Measurements from ENCODE around the gene ARSB.

The ARSB gene

GRCh38 chr5:78816143-78816765 lies 168.9 kb downstream of the ARSB start:
- H3K4me1 Mint-ChIP-seq, result peaks cover 6% of the 10 kb centered on the region
- no peaks in the 10 kb centered on the region for H3K9me3 Mint-ChIP-seq
- H3K4me3 Mint-ChIP-seq, result no peak overlapping the region
- H3K27ac Mint-ChIP-seq, result no peak overlapping the region
- H3K36me3 Mint-ChIP-seq, result peaks cover 21% of the 10 kb centered on the region
- DNase-seq (ENCODE audit: low spot score in 2 of 2), result no peak
- H3K27me3 Mint-ChIP-seq, result no peaks in the 10 kb centered on the region
- no peak for ATAC-seq (ENCODE audit: low read depth)

GRCh38 chr5:78813906-78814530 lies 171.1 kb downstream of the ARSB start:
- Mint-ChIP-seq H3K27me3 (no peaks in the 10 kb centered on the region), H3K27ac (no peak overlapping the region), H3K36me3 (peaks cover 18% of the 10 kb centered on the region), H3K4me1 (peaks cover 6% of the 10 kb centered on the region), H3K4me3 (no peak overlapping the region), H3K9me3 (no peaks in the 10 kb centered on the region)
- no peak for DNase-seq (ENCODE audit: low spot score in 2 of 2)
- ATAC-seq (ENCODE audit: low read depth), result no peak

- ATAC-seq (ENCODE audit: low read depth) (no peak), DNase-seq (ENCODE audit: low spot score in 2 of 2) (no peak)
- Mint-ChIP-seq H3K9me3 (no peaks in the 10 kb centered on the region), H3K4me1 (peaks cover 6% of the 10 kb centered on the region), H3K36me3 (peaks cover 17% of the 10 kb centered on the region), H3K4me3 (no peak overlapping the region), H3K27ac (no peak overlapping the region), H3K27me3 (no peaks in the 10 kb centered on the region)
Measured at GRCh38 chr5:78813286-78813685, 171.8 kb downstream of the ARSB start.

GRCh38 chr5:78811866-78812265 lies 173.2 kb downstream of the ARSB start:
- ATAC-seq (ENCODE audit: low read depth) (no peak), DNase-seq (ENCODE audit: low spot score in 2 of 2) (no peak)
- no peaks in the 10 kb centered on the region for H3K9me3 Mint-ChIP-seq
- H3K4me3 Mint-ChIP-seq, result no peak overlapping the region
- no peaks in the 10 kb centered on the region for H3K27me3 Mint-ChIP-seq
- H3K4me1 Mint-ChIP-seq, result peaks cover 6% of the 10 kb centered on the region
- no peak overlapping the region for H3K27ac Mint-ChIP-seq
- H3K36me3 Mint-ChIP-seq, result peaks cover 12% of the 10 kb centered on the region

- Mint-ChIP-seq H3K4me1 (peaks cover 6% of the 10 kb centered on the region), H3K27me3 (no peaks in the 10 kb centered on the region), H3K27ac (no peak overlapping the region), H3K4me3 (no peak overlapping the region), H3K9me3 (no peaks in the 10 kb centered on the region), H3K36me3 (peaks cover 7% of the 10 kb centered on the region)
- ATAC-seq (ENCODE audit: low read depth) (no peak), DNase-seq (ENCODE audit: low spot score in 2 of 2) (no peak)
Measured at GRCh38 chr5:78811121-78811817, 173.8 kb downstream of the ARSB start.

GRCh38 chr5:78810098-78810920 lies 174.8 kb downstream of the ARSB start:
- no peak overlapping the region for H3K4me3 Mint-ChIP-seq
- no peak for DNase-seq (ENCODE audit: low spot score in 2 of 2)
- no peak overlapping the region for H3K27ac Mint-ChIP-seq
- H3K9me3 Mint-ChIP-seq, result no peaks in the 10 kb centered on the region
- H3K36me3 Mint-ChIP-seq, result peaks cover 7% of the 10 kb centered on the region
- no peaks in the 10 kb centered on the region for H3K27me3 Mint-ChIP-seq
- no peak for ATAC-seq (ENCODE audit: low read depth)
- H3K4me1 Mint-ChIP-seq, result peaks cover 6% of the 10 kb centered on the region

- no peak overlapping the region for H3K4me3 Mint-ChIP-seq
- no peaks in the 10 kb centered on the region for H3K9me3 Mint-ChIP-seq
- no peak overlapping the region for H3K27ac Mint-ChIP-seq
- H3K36me3 Mint-ChIP-seq, result peaks cover 3% of the 10 kb centered on the region
- peaks cover 5% of the 10 kb centered on the region for H3K4me1 Mint-ChIP-seq
- ATAC-seq (ENCODE audit: low read depth) (no peak), DNase-seq (ENCODE audit: low spot score in 2 of 2) (no peak)
- H3K27me3 Mint-ChIP-seq, result no peaks in the 10 kb centered on the region
Measured at GRCh38 chr5:78809444-78809843, 175.7 kb downstream of the ARSB start.

- Mint-ChIP-seq H3K9me3 (no peaks in the 10 kb centered on the region), H3K27ac (no peak overlapping the region), H3K36me3 (peaks cover 6% of the 10 kb centered on the region), H3K27me3 (no peaks in the 10 kb centered on the region), H3K4me1 (peaks cover 6% of the 10 kb centered on the region), H3K4me3 (no peak overlapping the region)
- DNase-seq (ENCODE audit: low spot score in 2 of 2), result no peak
- ATAC-seq (ENCODE audit: low read depth), result no peak
Measured at GRCh38 chr5:78808818-78809217, 176.3 kb downstream of the ARSB start.

GRCh38 chr5:78808380-78808779 lies 176.7 kb downstream of the ARSB start:
- Mint-ChIP-seq H3K4me3 (no peak overlapping the region), H3K27me3 (no peaks in the 10 kb centered on the region), H3K9me3 (no peaks in the 10 kb centered on the region), H3K27ac (no peak overlapping the region), H3K4me1 (peaks cover 6% of the 10 kb centered on the region), H3K36me3 (peaks cover 7% of the 10 kb centered on the region)
- ATAC-seq (ENCODE audit: low read depth), result no peak
- no peak for DNase-seq (ENCODE audit: low spot score in 2 of 2)

GRCh38 chr5:78806544-78806943 lies 178.6 kb downstream of the ARSB start:
- H3K27ac Mint-ChIP-seq, result no peak overlapping the region
- no peak for ATAC-seq (ENCODE audit: low read depth)
- H3K4me1 Mint-ChIP-seq, result peaks cover 6% of the 10 kb centered on the region
- DNase-seq (ENCODE audit: low spot score in 2 of 2), result no peak
- H3K36me3 Mint-ChIP-seq, result peaks cover 9% of the 10 kb centered on the region
- peaks cover 3% of the 10 kb centered on the region for H3K9me3 Mint-ChIP-seq
- H3K4me3 Mint-ChIP-seq, result no peak overlapping the region
- no peaks in the 10 kb centered on the region for H3K27me3 Mint-ChIP-seq

GRCh38 chr5:78805474-78806124 lies 179.5 kb downstream of the ARSB start:
- Mint-ChIP-seq H3K27ac (peak overlapping the region; percentile 53), H3K9me3 (peaks cover 8% of the 10 kb centered on the region), H3K36me3 (peaks cover 18% of the 10 kb centered on the region), H3K4me1 (peaks cover 6% of the 10 kb centered on the region), H3K27me3 (no peaks in the 10 kb centered on the region), H3K4me3 (no peak overlapping the region)
- no peak for ATAC-seq (ENCODE audit: low read depth)
- DNase-seq (ENCODE audit: low spot score in 2 of 2), result no peak

- Mint-ChIP-seq H3K36me3 (peaks cover 20% of the 10 kb centered on the region), H3K4me1 (peaks cover 6% of the 10 kb centered on the region), H3K4me3 (no peak overlapping the region), H3K27ac (peak overlapping the region; percentile 53), H3K9me3 (peaks cover 9% of the 10 kb centered on the region), H3K27me3 (no peaks in the 10 kb centered on the region)
- DNase-seq (ENCODE audit: low spot score in 2 of 2) (no peak), ATAC-seq (ENCODE audit: low read depth) (no peak)
Measured at GRCh38 chr5:78804995-78805394, 180.1 kb downstream of the ARSB start.

GRCh38 chr5:78803941-78804340 lies 181.2 kb downstream of the ARSB start:
- H3K4me1 Mint-ChIP-seq, result peaks cover 11% of the 10 kb centered on the region
- no peak overlapping the region for H3K4me3 Mint-ChIP-seq

More at GRCh38 chr5:78803941-78804340, 181.2 kb downstream of the ARSB start:
- Mint-ChIP-seq H3K27me3 (no peaks in the 10 kb centered on the region), H3K27ac (no peak overlapping the region), H3K36me3 (peaks cover 26% of the 10 kb centered on the region), H3K9me3 (peaks cover 9% of the 10 kb centered on the region)
- DNase-seq (ENCODE audit: low spot score in 2 of 2) (no peak), ATAC-seq (ENCODE audit: low read depth) (no peak)

Data from memory B cell (primary cell).